ENCODE measurements around the gene MYRF. TPM values are rescaled to one million over a fixed set of nuclear protein-coding genes. Genes with fewer than 3 reads are reported as not detected.

The MYRF gene
- total and polyA plus RNA-seq, 2 of the 13 experiments (the other 11 are each of a cell fraction or from before 2014, with no cell fraction given) = 10.2 to 25.9 TPM

- no peak for TF ChIP-seq CBX1 (IDR thresholded peaks at IDR 0.05; ENCODE audit: low read depth)
- TF ChIP-seq ATF2 (CRISPR knock-in tag; IDR thresholded peaks at IDR 0.05) = no peak
Observed at GRCh38 chr11:61802605-61803004, 50.2 kb downstream of the MYRF start (continued).

GRCh38 chr11:61803889-61804647 lies 51.6 kb downstream of the MYRF start:
- TF ChIP-seq TERF1 (CRISPR knock-in tag; IDR thresholded peaks at IDR 0.05) (no peak), MLLT10 (CRISPR knock-in tag; IDR thresholded peaks at IDR 0.05) (no peak), NRL (CRISPR knock-in tag; IDR thresholded peaks at IDR 0.05; ENCODE audit: borderline replicate concordance) (no peak), NCOA5 (CRISPR knock-in tag; IDR thresholded peaks at IDR 0.05) (no peak), ZNF839 (CRISPR knock-in tag; IDR thresholded peaks at IDR 0.05; ENCODE audit: borderline replicate concordance) (no peak), ZBTB34 (CRISPR knock-in tag; IDR thresholded peaks at IDR 0.05) (no peak)
- in situ Hi-C loops (cut with HindIII; ENCODE audit: extremely low pct_ligation_motif_present, low pct_unique_long_range_greater_than_20kb) = no loop called here
- Histone ChIP-seq H3K36me3 (replicated peaks in 1 of 2; ENCODE audit: control insufficient read depth in 1 of 2, insufficient read depth in 2 of 2, low read length in 2 of 2) (peaks cover 24 to 71% of the 10 kb centered on the region in 2 experiments), H3K9ac (ENCODE audit: insufficient read depth, low read depth, low read length) (no peak overlapping the region), H3K27ac (ENCODE audit: extremely low read length, insufficient read depth, low read length) (no peak overlapping the region), H2AFZ (ENCODE audit: low read length) (no peak overlapping the region), H4K20me1 (ENCODE audit: insufficient read depth, low read length) (no peaks in the 10 kb centered on the region), H3K27me3 (ENCODE audit: control insufficient read depth in 1 of 2, insufficient read depth in 2 of 2, low read length in 2 of 2) (no peaks in the 10 kb centered on the region; a peak in 1 of 5 replicates), H3K9me3 (ENCODE audit: low read length) (no peaks in the 10 kb centered on the region), H3K4me3 (replicated peaks in 1 of 3; ENCODE audit: insufficient read depth in 1 of 3, low read depth in 2 of 3, low read length in 3 of 3) (no peak overlapping the region), H3K79me2 (ENCODE audit: insufficient read depth, low read length) (no peaks in the 10 kb centered on the region), H3K4me1 (ENCODE audit: insufficient read depth, low read length) (peaks cover 6% of the 10 kb centered on the region; the same call in 1 of the 2 replicates), H3K4me2 (ENCODE audit: low read depth, low read length) (no peak overlapping the region)
- BruUV-seq (replicated peaks) = no TSS peak
- CTCF ChIA-PET (ENCODE audit: low intra/inter-chr PET ratio, low total read pairs) = no interaction called here
- DNase-seq (ENCODE audit: low spot score) (no peak), FAIRE-seq (no peak), ATAC-seq (no peak)
- intact Hi-C loops (cut with micrococcal nuclease; ENCODE audit: unreplicated experiment) = no loop called here
- POLR2A ChIA-PET = interaction anchor here (2.3 kb wide), 1 partner anchor 11 kb away, joined by 7 read pairs; no protein-coding TSS in a partner anchor
- WGBS (ENCODE audit: low lambda C conversion rate) = 96% methylated on average over 3 of the region's 3 CpGs

Measured in HepG2 (cell line).